H1 (cell line): ENCODE results near the gene FH. TPM values are rescaled to one million over a fixed set of nuclear protein-coding genes. Genes with fewer than 3 reads are reported as not detected.

Experiments used
- CTCF ChIA-PET: fragments of 300-600 bp; sonication (Branson Sonifier 250); formaldehyde crosslinking; loops from one replicate; lab custom pipeline; 2021; ENCODE audit not compliant: partially characterized antibody; lab: Charles Lee
- POLR2A ChIA-PET: fragments of 300-600 bp; sonication (Branson Sonifier 250); formaldehyde crosslinking; loops from one replicate; lab custom pipeline; 2021; ENCODE audit warnings: inconsistent platforms; ENCODE audit not compliant: partially characterized antibody; lab: Charles Lee
- DNase-seq, 2 experiments: peaks; one replicate each; pipeline versions ENCODE4 v3.0.0 to v3.0.0-alpha.2; 2010 to 2022; ENCODE audit warnings: low spot score in 2 of 2, low read depth in 1 of 2, mixed read lengths in 1 of 2
- FAIRE-seq: peaks from 2 replicates; lab custom pipeline; 2011; peaks lifted over from hg19 to GRCh38; lab: Jason Lieb, UNC
- H2AFZ ChIP-seq: 2 replicates; pipeline ENCODE4 v1.8.1; 2012; ENCODE audit warnings: low read length, inconsistent platforms
- H2AK5ac ChIP-seq: 2 replicates; pipeline ENCODE4 v1.6.1; 2013; ENCODE audit warnings: low read depth, low read length
- H2BK120ac ChIP-seq: replicated peaks from 2 replicates; pipeline ENCODE3; 2013; ENCODE audit warnings: low read depth, low read length, inconsistent platforms
- H2BK12ac ChIP-seq: 2 replicates; pipeline ENCODE4 v1.6.1; 2013; ENCODE audit warnings: low read depth, low read length
- H2BK15ac ChIP-seq: 2 replicates; pipeline ENCODE4 v1.6.1; 2013; ENCODE audit warnings: low read length
- H2BK20ac ChIP-seq: 2 replicates; pipeline ENCODE4 v1.6.1; 2013; ENCODE audit warnings: low read length
- H2BK5ac ChIP-seq: 2 replicates; pipeline ENCODE4 v1.6.1; 2013; ENCODE audit warnings: low read depth, low read length
- H3K14ac ChIP-seq: 2 replicates; pipeline ENCODE4 v1.6.1; 2013; ENCODE audit warnings: inconsistent platforms; ENCODE audit not compliant: insufficient read length
- H3K18ac ChIP-seq: 2 replicates; pipeline ENCODE4 v1.6.1; 2013; ENCODE audit warnings: low read length; ENCODE audit errors: extremely low read depth
- H3K23ac ChIP-seq: 2 replicates; pipeline ENCODE4 v1.6.1; 2013; ENCODE audit warnings: inconsistent platforms; ENCODE audit not compliant: insufficient read length
- H3K23me2 ChIP-seq: 2 replicates; pipeline ENCODE4 v1.6.1; 2013; ENCODE audit warnings: low read depth, low read length
- H3K27ac ChIP-seq: 2 replicates; pipeline ENCODE4 v1.6.1; 2011; ENCODE audit warnings: low read depth, low read length, inconsistent platforms
- H3K27me3 ChIP-seq, 4 experiments: replicated peaks in 1 of 4; 1 replicate in 1 of 4; 2 replicates in 3 of 4; pipeline versions ENCODE4 v1.6.1 to v1.8.1; 2011 to 2013; ENCODE audit warnings: low read length in 3 of 4, mild to moderate bottlenecking in 3 of 4, inconsistent platforms in 2 of 4, mixed read lengths in 2 of 4, moderate library complexity in 1 of 4; ENCODE audit not compliant: control insufficient read depth in 3 of 4, insufficient read depth in 3 of 4; ENCODE audit errors: extremely low read depth in 1 of 4
- H3K36me3 ChIP-seq, 4 experiments: 2 replicates each; pipeline versions ENCODE4 v1.6.1 to v1.8.1; 2011 to 2013; ENCODE audit warnings: mild to moderate bottlenecking in 4 of 4, low read length in 3 of 4, moderate library complexity in 2 of 4, control low read depth in 1 of 4, inconsistent platforms in 1 of 4; ENCODE audit not compliant: insufficient read depth in 4 of 4, control insufficient read depth in 2 of 4
- H3K4ac ChIP-seq: replicated peaks from 2 replicates; pipeline ENCODE3; 2013; ENCODE audit warnings: low read length, low read depth, mixed read lengths, inconsistent platforms; ENCODE audit not compliant: insufficient read length
- H3K4me1 ChIP-seq, 4 experiments: replicated peaks in 1 of 4; 1 replicate in 1 of 4; 2 replicates in 3 of 4; pipeline versions ENCODE4 v1.6.1 to v1.8.1; 2011 to 2013; ENCODE audit warnings: low read length in 3 of 4, inconsistent platforms in 2 of 4, mixed read lengths in 1 of 4; ENCODE audit not compliant: insufficient read depth in 4 of 4, control insufficient read depth in 3 of 4
- H3K4me2 ChIP-seq, 2 experiments: 2 replicates each; pipeline versions ENCODE4 v1.6.1 to v1.8.1; 2011 to 2013; ENCODE audit warnings: low read depth in 2 of 2, low read length in 2 of 2, control low read depth in 1 of 2, inconsistent platforms in 1 of 2, mild to moderate bottlenecking in 1 of 2; ENCODE audit not compliant: insufficient read depth in 1 of 2
- H3K4me3 ChIP-seq, 4 experiments: fragments of 200-600, 300-600 bp in 1 of 4; sonication (generic), shearing (Covaris generic), sonication (Bioruptor Twin) in 1 of 4; 2 replicates each; pipeline versions ENCODE4 v1.5.1 to v1.8.1; 2011 to 2016; ENCODE audit warnings: low read length in 4 of 4, low read depth in 3 of 4, control low read depth in 2 of 4, inconsistent platforms in 2 of 4, mild to moderate bottlenecking in 2 of 4, mixed read lengths in 1 of 4, moderate library complexity in 1 of 4; ENCODE audit not compliant: insufficient read depth in 2 of 4; ENCODE audit errors: extremely low read depth in 1 of 4
- H3K56ac ChIP-seq: replicated peaks from 2 replicates; pipeline ENCODE3; 2013; ENCODE audit warnings: low read depth, mild to moderate bottlenecking, mixed read lengths, low read length, inconsistent platforms; ENCODE audit not compliant: insufficient read length
- H3K79me1 ChIP-seq: 2 replicates; pipeline ENCODE4 v1.6.1; 2013; ENCODE audit warnings: low read depth, low read length, control low read depth
- H3K79me2 ChIP-seq, 2 experiments: 2 replicates each; pipeline versions ENCODE4 v1.6.1 to v1.8.1; 2012 to 2013; ENCODE audit warnings: low read length in 2 of 2, mild to moderate bottlenecking in 2 of 2, inconsistent platforms in 1 of 2; ENCODE audit not compliant: insufficient read depth in 2 of 2, control insufficient read depth in 1 of 2
- H3K9ac ChIP-seq, 4 experiments: replicated peaks in 1 of 4; 1 replicate in 1 of 4; 2 replicates in 3 of 4; pipeline versions ENCODE4 v1.6.1 to v1.8.1; 2011 to 2013; ENCODE audit warnings: low read depth in 3 of 4, low read length in 3 of 4, control low read depth in 2 of 4, mild to moderate bottlenecking in 2 of 4, moderate library complexity in 2 of 4, inconsistent platforms in 1 of 4; ENCODE audit errors: extremely low read depth in 1 of 4
- H3K9me3 ChIP-seq, 2 experiments: 2 replicates each; pipeline versions ENCODE4 v1.6.1 to v1.8.1; 2012 to 2013; ENCODE audit warnings: mild to moderate bottlenecking in 2 of 2, moderate library complexity in 2 of 2, control low read depth in 1 of 2, inconsistent platforms in 1 of 2, low read depth in 1 of 2, low read length in 1 of 2, mixed read lengths in 1 of 2; ENCODE audit not compliant: insufficient read depth in 2 of 2
- H4K20me1 ChIP-seq, 2 experiments: replicated peaks in 1 of 2; 2 replicates each; pipeline versions ENCODE3 to v1.8.1; 2011 to 2013; ENCODE audit warnings: inconsistent platforms in 2 of 2, low read length in 2 of 2, mild to moderate bottlenecking in 1 of 2; ENCODE audit not compliant: insufficient read depth in 2 of 2, control insufficient read depth in 1 of 2
- H4K5ac ChIP-seq: 2 replicates; pipeline ENCODE4 v1.6.1; 2013; ENCODE audit warnings: low read length, low read depth, mixed read lengths, inconsistent platforms; ENCODE audit not compliant: insufficient read length
- H4K8ac ChIP-seq: 2 replicates; pipeline ENCODE4 v1.8.0; 2013; ENCODE audit warnings: mild to moderate bottlenecking, moderate library complexity, low read length, inconsistent platforms; ENCODE audit not compliant: insufficient read depth; ENCODE audit errors: extremely low read depth
- H4K91ac ChIP-seq: replicated peaks from 2 replicates; pipeline ENCODE3; 2013; ENCODE audit warnings: low read length, mixed read lengths, inconsistent platforms; ENCODE audit not compliant: insufficient read length
- CEBPB ChIP-seq: IDR thresholded peaks from 2 replicates; pipeline ENCODE4 v1.6.1; 2012; ENCODE audit warnings: low read depth, low read length
- CHD1 ChIP-seq: IDR thresholded peaks from 2 replicates; pipeline ENCODE4 v1.6.1; 2012; ENCODE audit warnings: low read depth, low read length, improper control_type of control experiment
- E2F6 ChIP-seq: IDR thresholded peaks from 2 replicates; pipeline ENCODE4 v1.6.1; 2012; ENCODE audit warnings: inconsistent platforms
- PHF8 ChIP-seq: fragments of 200-600 bp; sonication (generic); conservative IDR thresholded peaks from 2 replicates; pipeline ENCODE4 v1.7.1; 2012; ENCODE audit warnings: low read depth, mild to moderate bottlenecking, inconsistent platforms, low read length, moderate library complexity
- RAD21 ChIP-seq, 2 experiments: IDR thresholded peaks in 1 of 2; conservative IDR thresholded peaks in 1 of 2; 2 replicates each; pipeline ENCODE4 v1.6.1; 2011; ENCODE audit warnings: low read depth in 2 of 2, low read length in 2 of 2, improper control_type of control experiment in 1 of 2, inconsistent platforms in 1 of 2, mild to moderate bottlenecking in 1 of 2, moderate library complexity in 1 of 2
- SIRT6 ChIP-seq: IDR thresholded peaks from one replicate; pipeline ENCODE4 v1.7.1; 2012; ENCODE audit warnings: low read length, inconsistent platforms
- SP4 ChIP-seq: IDR thresholded peaks from 2 replicates; pipeline ENCODE4 v1.6.1; 2012; ENCODE audit warnings: low read length, inconsistent platforms
- WGBS, 2 experiments: shearing (Covaris generic) in 1 of 2; methylation state at CpG; one replicate each; pipeline versions ENCODE4 v1.1.6 to v1.1.7; 2013 to 2015; ENCODE audit warnings: low lambda C conversion rate in 2 of 2, mixed read lengths in 2 of 2, inconsistent platforms in 1 of 2, low coverage in 1 of 2, missing lambda C conversion rate in 1 of 2; ENCODE audit not compliant: insufficient replicate concordance in 2 of 2, insufficient coverage in 1 of 2, insufficient read length in 1 of 2; ENCODE audit errors: extremely low coverage in 1 of 2, missing lambda C conversion rate in 1 of 2; 5-methylcytosine and 5-hydroxymethylcytosine counted together
- polyA plus RNA-seq, 7 experiments: library from polyadenylated mRNA; depleted of rRNA in 3 of 7; stranded (reverse) in 5 of 7; unstranded in 2 of 7; fragments of >200 nt in 5 of 7; fragments of 200-250 nt in 2 of 7; gene quantifications; 1 replicate in 5 of 7; 2 replicates in 1 of 7; 4 replicates in 1 of 7; pipeline versions ENCODE4 v1.2.1 to v1.2.3, GENCODE V29; 2011 to 2013; ENCODE audit warnings: missing spikeins in 2 of 7, mixed read lengths in 2 of 7
- total RNA-seq: library from RNA; stranded (reverse); fragmentation: NEBNext Ultra II Directional; extraction: Animal tissue kit (Norgen Biotek cat#: 25700); gene quantifications from 2 replicates; pipeline ENCODE4 v1.2.1, GENCODE V29; 2021

Gene FH
- total and polyA plus RNA-seq, 2 of the 8 experiments (the other 6 are each of a cell fraction or from before 2014, with no cell fraction given) = 45.0 to 81.9 TPM

- no peak overlapping the region for H3K4ac ChIP-seq
- FAIRE-seq = no peak
Observed at GRCh38 chr1:241482761-241483250, 36.7 kb downstream of the FH start.

More at GRCh38 chr1:241482761-241483250, 36.7 kb downstream of the FH start:
- H3K23ac ChIP-seq = no peak overlapping the region
- H4K8ac ChIP-seq = no peak overlapping the region
- H4K5ac ChIP-seq = no peak overlapping the region
- H3K36me3 ChIP-seq = no peaks in the 10 kb centered on the region
- DNase-seq = no peak
- H3K79me2 ChIP-seq = no peaks in the 10 kb centered on the region
- H2BK120ac ChIP-seq = no peak overlapping the region
- H3K14ac ChIP-seq = no peak overlapping the region
- no peak overlapping the region for H2BK15ac ChIP-seq
- no peaks in the 10 kb centered on the region for H3K79me1 ChIP-seq
- no peak overlapping the region for H3K18ac ChIP-seq
- H3K27me3 ChIP-seq = no peaks in the 10 kb centered on the region
- no peak overlapping the region for H3K27ac ChIP-seq
- H3K9ac ChIP-seq = no peak overlapping the region
- H2AK5ac ChIP-seq = no peak overlapping the region
- H2BK5ac ChIP-seq = no peak overlapping the region
- H3K4me3 ChIP-seq = no peak overlapping the region
- ChIA-PET POLR2A (no interaction called here), CTCF (interaction anchor here (0.6 to 0.7 kb wide), 3 partner anchors 8 to 600 kb away, joined by 3 to 4 read pairs (median 4); no protein-coding TSS in a partner anchor)
- H2BK12ac ChIP-seq = no peak overlapping the region
- 79% methylated on average over 1 of the region's 1 CpG; no CpG with 5 or more reads in 1 of the 2 experiments for WGBS, 2 experiments
- no peak for TF ChIP-seq CEBPB
- TF ChIP-seq PHF8 = no peak
- TF ChIP-seq SP4 = no peak
- no peak for TF ChIP-seq CHD1
- no peak for TF ChIP-seq SIRT6
- TF ChIP-seq E2F6 = no peak
- no peak for TF ChIP-seq RAD21 (IDR thresholded peaks at IDR 0.05 in 1 of 2, conservative IDR thresholded peaks at IDR 0.05 in 1 of 2; ENCODE audit: low read depth in 2 of 2, low read length in 2 of 2)
- no peak overlapping the region for H2AFZ ChIP-seq
- no peak overlapping the region for H3K4me2 ChIP-seq
- no peak overlapping the region for H4K91ac ChIP-seq
- H3K23me2 ChIP-seq = no peaks in the 10 kb centered on the region
- no peak overlapping the region for H3K56ac ChIP-seq
- no peak overlapping the region for H2BK20ac ChIP-seq
- H3K4me1 ChIP-seq = no peaks in the 10 kb centered on the region
- no peaks in the 10 kb centered on the region for H3K9me3 ChIP-seq
- no peaks in the 10 kb centered on the region for H4K20me1 ChIP-seq
